Bone marrow (tissue), 2 donors: ENCODE results near the gene EEFSEC.

Experiments used
- DNase-seq, 2 donors: peaks; one replicate each; lab custom pipeline; 2025; lab: John Stamatoyannopoulos, UW

EEFSEC gene

GRCh38 chr3:128427175-128427857, 274.0 kb downstream of the EEFSEC start:
- DNase-seq = no peak

- DNase-seq = no peak
These were observed 274.9 kb downstream of the EEFSEC start for GRCh38 chr3:128427872-128428822.

GRCh38 chr3:128429275-128429674, 276.0 kb downstream of the EEFSEC start:
- no peak for DNase-seq

- no peak for DNase-seq
These were observed 276.5 kb downstream of the EEFSEC start for GRCh38 chr3:128429751-128430150.

- no peak for DNase-seq
These were observed 277.0 kb downstream of the EEFSEC start for GRCh38 chr3:128430301-128430700.

- no peak for DNase-seq
These were observed 277.4 kb downstream of the EEFSEC start for GRCh38 chr3:128430731-128431130.

GRCh38 chr3:128431803-128432300, 278.6 kb downstream of the EEFSEC start:
- no peak for DNase-seq

- no peak for DNase-seq
These were observed 279.2 kb downstream of the EEFSEC start for GRCh38 chr3:128432301-128432970.

- no peak for DNase-seq
These were observed 279.9 kb downstream of the EEFSEC start for GRCh38 chr3:128432971-128433836.

- no peak for DNase-seq
These were observed 280.5 kb downstream of the EEFSEC start for GRCh38 chr3:128433837-128434165.

GRCh38 chr3:128434524-128434923, 281.2 kb downstream of the EEFSEC start:
- no peak for DNase-seq

GRCh38 chr3:128435058-128435457, 281.8 kb downstream of the EEFSEC start:
- DNase-seq = no peak

GRCh38 chr3:128435561-128435960, 282.3 kb downstream of the EEFSEC start:
- no peak for DNase-seq

- no peak for DNase-seq
These were observed 282.9 kb downstream of the EEFSEC start for GRCh38 chr3:128436214-128436613.

- no peak for DNase-seq
These were observed 285.3 kb downstream of the EEFSEC start for GRCh38 chr3:128438488-128439072.

GRCh38 chr3:128439226-128439625, 285.9 kb downstream of the EEFSEC start:
- DNase-seq = no peak

- no peak for DNase-seq
These were observed 288.8 kb downstream of the EEFSEC start for GRCh38 chr3:128442070-128442469.

- DNase-seq = no peak
These were observed 289.7 kb downstream of the EEFSEC start for GRCh38 chr3:128442949-128443348.

- no peak for DNase-seq
These were observed 290.5 kb downstream of the EEFSEC start for GRCh38 chr3:128443771-128444170.

GRCh38 chr3:128445357-128445756, 292.1 kb downstream of the EEFSEC start:
- DNase-seq = no peak

GRCh38 chr3:128446821-128447220, 293.5 kb downstream of the EEFSEC start:
- no peak for DNase-seq
